HG02970 (cell line): ENCODE results near the gene VSIR.

Experiments
- ATAC-seq: cut with Tn5 transposase; IDR thresholded peaks from one replicate; pipeline ENCODE4 v1.9.1; 2021; ENCODE audit warnings: mild to moderate bottlenecking, moderate library complexity, moderate number of reproducible peaks; ENCODE audit not compliant: unreplicated experiment, low FRiP score

VSIR gene

DNA sequence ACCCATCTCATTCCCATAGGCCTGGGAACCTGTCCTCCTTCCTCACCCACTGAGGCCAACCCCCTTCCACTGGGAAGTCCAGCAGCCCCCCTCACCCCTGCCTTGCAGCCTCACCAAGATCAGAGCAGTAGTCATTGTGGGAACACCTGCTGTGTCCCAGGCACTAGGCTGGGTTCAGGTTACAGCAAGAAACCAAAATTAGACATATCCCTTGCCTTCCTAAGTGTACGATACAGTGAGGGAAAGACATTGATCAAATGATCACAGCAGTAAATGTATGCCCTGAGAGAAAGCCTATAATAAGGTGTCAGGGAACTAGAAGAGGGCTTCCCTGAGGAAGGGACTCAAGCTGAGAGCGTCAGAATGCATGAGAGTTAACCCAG lies 36.8 kb downstream of the VSIR start:
- ATAC-seq = no peak

DNA sequence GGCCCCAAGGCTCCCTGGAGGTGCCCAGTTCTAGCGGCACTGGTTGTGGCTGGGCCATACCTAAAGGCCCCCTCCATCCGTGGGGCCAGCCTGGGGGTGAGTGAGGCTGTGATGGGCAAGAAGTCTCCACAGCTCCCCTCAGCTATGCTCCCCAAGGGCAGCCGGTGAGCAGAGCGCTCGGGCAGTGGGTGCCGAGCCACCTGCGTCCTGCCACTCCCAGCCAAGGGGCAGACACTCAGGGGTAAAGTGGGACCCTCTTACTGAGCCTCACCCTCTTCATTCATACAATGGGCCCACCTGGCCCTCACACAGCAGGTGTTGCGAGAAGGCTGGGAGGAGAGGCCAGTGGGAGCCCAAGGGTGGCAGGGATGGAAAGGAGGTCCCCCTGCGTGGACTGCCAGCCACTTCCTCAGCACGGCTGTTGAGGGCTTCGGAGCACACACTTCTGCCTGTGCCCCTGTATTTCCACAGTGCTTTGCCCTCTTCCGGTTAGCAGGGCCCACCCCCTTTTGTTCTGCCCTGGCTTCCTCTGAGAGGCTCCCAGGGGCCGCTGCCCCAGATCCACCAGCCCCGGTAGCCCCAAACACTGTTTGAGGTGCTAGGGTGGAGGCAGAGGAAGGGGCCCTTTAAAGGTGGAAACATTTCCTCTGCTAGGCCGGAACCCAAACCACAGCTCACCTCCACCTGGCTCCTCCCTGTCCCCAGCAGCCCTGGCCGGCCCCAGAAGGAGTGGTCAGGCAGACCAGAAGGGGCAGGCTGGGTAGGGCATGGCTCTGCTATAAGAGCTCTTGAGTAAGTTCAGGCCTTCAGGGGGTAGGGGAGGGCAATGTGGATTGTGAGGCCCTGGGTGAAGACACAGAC lies 37.4 kb downstream of the VSIR start:
- ATAC-seq = no peak

DNA sequence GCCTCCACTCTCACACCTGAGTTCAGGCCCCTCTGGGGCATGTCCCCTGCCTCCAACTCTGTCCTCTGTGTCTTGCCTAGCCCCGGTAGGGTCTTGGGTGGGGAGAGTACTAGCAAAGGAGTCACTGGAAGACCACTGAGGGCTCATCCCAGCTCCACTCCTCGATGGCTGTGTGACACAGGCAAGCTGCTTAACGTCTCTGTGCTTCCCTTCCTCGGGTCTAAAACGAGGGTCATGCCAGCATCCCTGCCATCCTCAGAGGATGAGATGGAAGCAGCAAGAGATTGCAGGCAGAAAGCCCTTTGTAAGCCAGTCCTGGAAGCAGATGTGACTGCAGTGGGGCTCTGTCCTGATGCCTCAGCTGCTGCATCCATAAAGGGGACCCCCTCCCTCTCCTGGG lies 38.5 kb downstream of the VSIR start:
- ATAC-seq = no peak

DNA sequence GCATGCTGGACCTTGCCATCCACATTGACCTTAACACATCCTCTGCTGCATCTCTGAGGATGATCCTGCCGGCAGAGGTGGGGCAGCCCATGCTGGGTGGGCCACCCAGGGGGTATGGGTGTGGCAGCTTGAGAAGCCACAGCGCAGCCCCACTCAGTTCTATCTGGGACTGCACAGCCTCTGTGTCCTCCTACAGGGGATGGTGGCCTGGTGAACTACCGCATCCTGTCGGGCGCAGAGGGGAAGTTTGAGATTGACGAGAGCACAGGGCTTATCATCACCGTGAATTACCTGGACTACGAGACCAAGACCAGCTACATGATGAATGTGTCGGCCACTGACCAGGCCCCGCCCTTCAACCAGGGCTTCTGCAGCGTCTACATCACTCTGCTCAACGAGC lies 41.5 kb downstream of the VSIR start:
- ATAC-seq = no peak

DNA sequence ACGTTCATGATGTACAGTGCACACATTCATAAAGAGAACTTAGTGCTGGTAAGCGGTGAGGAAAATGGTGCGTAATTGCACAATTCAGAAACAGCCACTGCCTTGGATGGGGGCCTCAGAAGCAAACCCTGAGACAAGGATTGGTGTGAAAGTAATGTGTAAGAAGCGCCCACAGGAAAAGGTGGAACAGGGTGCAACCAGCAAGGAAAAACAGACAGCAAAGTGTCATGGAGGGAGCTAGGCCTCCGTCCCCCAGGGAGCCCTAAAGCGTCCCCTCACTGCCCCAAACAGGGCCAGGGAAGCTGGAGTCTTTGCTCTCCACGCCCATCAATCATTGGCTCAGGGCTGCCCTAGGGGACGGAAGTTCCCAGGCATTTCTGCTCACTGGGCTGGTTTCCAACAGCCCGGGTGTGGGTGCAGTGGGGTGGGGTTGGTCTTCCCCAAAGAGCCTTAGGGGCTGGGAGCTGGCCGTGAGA lies 44.1 kb downstream of the VSIR start:
- no peak for ATAC-seq

DNA sequence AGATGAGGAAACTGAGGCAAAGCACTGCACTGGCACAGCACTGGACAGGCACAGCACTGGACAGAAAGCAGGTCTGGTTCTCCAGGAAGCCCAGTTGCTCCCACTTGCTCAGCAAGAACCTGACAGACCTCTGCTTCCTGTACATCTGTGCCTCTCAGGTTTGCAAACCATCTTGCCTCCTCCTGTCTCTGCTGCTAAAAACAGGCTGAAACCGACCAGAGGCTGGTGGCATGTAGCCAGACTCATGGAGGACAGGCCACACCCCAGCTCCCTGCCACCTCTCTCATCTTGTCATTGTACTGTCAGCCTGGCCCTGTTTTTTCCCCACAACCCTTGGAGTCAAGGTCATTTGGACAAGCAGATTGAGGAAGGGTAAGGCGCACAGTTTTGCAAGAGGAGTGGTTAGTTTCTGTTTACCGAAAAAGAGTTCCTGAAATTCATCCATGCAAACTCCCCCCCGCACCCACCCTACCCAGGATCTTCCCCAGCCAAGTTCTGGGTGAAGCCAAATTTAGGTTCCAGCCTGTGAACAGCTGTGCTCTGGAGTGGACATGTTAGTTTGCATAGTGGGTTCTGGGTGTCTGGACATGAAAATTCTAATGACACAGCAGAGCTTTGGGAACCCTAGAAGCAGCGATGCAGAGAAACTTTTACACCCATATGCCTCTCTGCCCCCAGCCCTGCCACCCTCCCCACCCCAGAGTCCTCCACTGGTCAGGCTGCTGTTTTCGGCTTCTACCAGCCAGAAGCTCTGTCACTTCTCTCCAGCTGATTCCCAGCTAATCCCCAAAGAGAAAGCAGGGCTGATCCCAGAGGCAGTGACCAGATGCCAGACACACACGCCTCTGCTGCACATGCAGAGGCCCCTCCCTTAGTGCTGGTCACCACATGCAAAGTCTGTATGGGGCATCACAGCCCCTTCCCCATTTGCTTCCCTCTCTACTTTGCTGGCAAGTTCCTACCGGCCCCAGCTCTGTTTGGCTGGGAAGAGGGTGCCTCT lies 45.3 kb downstream of the VSIR start:
- peak; percentile 48 for ATAC-seq

DNA sequence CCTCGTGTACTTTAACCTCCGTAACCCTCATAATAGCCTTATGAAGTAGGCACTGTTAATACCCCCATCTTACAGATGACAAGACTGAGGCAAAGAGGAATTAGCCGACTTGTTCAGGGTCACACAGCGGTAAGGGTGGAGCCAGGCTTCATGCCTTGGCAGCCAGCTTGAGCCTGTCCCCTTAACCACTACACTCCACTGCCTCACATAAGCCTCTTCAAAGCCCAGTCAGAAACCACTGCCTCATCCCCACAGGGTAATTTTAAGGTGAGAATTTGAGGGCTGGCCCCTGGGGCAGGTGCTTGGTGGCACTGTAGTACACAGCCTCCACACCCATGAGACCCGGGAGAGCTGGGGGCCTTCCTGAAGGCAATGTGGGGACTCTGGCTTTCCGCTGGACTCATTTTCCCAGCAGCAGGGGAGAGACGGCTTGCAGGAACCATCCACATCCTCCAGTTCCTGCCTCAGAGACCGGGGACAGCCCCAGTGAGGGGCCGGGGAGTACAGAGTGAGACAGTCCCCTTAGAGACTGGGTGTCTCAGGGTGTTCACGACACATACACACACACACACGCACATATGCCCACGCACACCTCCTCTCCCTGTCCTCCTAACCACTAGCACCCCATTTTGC lies 46.1 kb downstream of the VSIR start:
- peak; percentile 27 for ATAC-seq

DNA sequence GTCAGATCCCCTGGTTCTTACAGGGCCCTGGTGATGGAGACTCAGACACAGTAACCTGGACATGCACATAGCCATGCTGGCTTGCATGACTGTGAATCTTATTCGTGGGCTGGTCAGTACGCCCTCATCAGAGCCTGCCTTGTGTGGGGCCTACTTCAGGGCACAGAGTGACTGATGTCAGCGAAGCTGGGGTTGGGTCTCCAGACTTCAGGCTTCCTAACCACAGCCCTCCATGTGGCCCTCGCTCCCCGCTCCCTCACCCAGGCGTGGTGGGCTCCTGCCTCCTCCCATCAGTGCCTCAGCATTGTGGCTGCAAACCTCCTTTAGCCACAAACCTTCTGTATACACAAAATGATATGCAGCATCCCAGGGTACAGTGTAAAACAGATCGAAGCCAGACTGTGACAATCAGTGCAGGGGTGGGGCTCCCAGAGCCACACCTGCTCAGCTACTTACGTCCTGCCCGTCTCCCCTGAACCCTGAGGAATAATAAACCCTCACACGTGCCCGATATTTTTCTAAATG lies 46.7 kb downstream of the VSIR start:
- no peak for ATAC-seq

DNA sequence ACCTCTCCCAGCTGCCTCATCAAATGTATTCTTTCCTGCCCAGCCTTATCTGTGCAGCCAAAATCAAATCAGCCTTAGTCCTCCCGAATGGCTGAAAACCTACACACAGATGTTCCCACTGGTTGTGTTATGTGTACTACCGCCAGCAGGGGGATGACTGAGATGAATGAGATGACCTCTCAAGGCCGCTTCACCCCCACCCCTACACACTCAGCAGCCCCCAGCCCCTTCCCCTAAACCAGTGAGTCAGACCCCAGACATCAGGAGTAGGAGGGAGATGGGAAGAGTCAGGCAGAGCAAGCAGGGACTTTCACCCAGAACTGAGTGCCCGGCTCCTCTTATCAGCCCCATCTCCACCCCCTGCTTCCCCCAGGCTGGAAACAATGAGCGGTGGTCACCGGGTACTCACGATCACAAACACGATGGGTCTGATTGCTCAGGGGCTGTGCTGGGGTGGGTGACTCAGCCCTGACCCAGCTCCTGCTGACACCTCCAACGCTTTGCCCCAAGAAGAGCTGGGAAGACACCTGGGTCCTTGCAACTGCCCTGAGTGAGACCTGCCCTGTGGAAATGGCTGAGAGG lies 47.2 kb downstream of the VSIR start:
- ATAC-seq = no peak

DNA sequence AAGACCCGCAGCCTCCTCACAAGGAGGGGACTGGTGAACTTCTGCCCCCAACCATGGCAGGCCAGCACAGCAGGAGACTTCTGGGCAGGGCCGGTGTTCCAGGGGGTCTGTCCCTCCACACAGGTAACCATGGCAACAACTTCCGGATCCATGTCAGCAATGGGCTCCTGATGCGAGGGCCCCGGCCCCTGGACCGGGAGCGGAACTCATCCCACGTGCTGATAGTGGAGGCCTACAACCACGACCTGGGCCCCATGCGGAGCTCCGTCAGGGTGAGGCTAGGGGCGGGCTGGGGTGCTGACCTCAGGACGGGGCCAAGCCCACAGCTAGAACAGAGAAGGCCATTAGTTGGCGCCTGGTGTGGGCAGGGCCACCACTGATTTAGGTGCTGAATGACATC lies 48.1 kb downstream of the VSIR start:
- ATAC-seq = no peak

DNA sequence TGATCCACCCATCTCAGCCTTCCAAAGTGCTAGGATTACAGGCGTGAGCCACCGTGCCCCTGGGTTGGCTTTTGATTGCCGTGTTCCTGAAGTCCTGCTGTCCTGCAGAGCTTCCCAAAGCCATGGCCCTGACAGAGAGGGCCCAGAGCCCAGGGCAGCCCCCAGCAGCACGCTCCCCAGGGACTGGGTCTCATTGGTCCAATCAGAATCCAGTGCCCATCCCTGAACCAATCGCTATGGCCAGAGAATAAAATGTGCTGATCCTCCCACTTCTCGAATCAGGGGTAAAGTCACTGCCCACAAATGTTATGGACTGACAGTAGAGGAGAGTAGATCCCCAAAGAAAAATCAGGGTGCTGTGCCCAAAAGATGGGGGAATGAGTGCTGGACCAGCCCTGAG lies 48.8 kb downstream of the VSIR start:
- no peak for ATAC-seq

DNA sequence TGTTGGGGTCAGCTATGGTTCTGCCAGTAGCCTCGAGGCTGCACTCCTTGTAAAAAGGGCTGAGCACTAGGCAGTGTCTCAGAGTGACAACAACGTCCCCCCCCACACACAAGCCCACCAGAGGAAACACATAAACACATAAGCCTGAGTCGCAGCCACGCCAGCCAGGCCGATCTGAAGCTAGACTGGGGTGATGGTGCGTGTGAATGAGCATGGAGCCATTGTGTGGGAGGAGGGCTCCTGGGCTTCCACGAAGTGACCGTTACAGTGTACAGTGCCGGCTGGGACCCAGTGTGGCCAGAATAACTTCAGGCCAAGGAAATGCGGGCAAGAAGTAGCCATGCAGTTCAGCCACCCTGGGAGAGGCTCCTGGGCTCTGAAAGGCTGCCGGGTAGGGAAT lies 50.0 kb downstream of the VSIR start:
- ATAC-seq = no peak

DNA sequence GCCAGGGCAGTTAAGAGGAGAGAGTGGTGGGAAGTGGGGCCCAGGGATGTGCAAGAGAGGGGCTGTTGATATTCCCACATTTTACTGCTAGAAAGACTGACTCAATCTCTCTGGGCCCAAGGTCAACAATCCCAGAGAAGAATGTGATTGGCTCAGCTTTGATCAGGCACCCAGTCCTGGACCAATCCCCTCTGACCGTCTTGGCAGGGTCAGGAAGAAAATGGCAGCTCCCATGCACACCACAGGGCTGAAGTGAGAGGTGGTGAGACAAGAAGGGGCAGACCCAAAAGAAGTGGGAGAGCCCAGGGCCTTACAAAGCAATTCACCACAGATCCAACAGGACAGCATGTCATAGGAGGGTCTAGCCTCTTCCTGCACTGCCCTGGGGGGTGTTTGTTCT lies 50.5 kb downstream of the VSIR start:
- ATAC-seq = no peak

DNA sequence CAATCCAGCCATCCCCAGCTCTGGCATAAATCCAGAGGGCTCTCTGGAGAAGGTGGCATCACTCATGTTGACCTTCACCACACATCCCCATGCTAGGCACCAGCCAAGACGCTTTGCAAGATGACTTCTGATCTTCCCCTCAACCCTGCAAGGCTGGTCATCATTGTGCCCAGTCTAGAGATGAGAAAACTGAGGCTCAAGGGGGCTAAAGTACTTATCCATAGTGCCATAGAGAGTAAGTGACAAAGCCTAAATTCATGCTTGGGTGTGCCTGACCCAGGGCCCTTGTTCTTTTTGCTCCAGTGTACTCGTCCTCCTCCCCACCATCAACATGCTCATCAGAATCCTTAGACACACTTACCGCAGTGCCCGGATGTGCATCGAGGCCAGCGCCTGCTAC lies 52.0 kb downstream of the VSIR start:
- ATAC-seq = no peak

DNA sequence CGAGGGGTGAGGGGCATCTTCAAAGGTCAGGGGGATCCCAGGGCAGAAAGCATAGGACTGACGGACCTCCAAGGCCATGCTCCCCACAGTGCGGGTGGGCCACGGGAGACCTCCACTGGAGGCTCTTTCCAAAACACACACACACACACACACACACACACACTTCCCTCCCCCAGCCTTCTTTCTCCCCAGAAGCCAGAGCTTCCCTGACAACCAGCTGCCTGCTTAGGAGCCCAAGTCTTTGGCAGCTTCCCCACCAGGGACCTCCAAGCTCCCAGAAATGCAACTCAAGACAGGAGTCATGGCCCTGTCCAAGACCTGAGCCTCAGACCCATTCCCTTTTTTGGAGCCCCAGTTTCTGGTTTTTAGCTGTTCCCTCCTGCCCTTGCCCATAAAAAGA lies 53.0 kb downstream of the VSIR start:
- no peak for ATAC-seq

DNA sequence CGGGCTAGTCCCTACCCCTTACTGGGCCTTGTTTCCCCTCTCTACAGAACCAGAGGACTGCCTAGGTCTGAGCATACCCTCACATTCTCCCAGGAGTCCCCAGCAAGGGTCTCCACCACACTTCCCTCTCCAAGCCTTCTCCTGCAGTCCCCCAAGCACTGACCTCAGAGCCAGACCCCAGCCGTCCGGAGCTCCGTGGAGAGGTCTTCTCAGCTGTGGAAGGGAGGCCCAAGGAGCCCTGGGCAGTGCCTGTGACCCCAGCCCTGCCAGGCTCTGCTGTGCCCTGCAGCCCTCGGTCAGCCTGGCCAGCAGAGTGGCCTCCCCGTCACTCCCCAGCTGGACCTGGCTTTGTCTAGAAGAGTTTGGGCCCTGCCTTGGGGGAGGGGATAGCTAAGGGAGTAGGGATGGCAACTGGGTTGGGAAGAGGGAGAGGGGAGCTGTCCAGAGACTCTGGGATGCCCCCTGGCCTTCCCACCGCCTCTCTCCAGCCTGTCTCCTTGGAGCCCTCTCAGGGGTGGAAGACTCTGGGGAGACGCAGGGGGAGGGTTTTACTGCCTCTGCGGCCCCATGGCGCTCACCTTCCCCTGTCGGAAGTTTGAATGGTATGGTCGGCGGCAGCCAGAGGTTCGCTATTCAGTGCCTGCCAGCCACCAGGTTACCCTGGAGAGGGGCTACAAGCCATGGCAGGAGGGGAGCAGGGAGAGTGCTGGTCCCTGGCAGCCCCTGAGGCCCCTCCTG lies 53.7 kb downstream of the VSIR start, which contains the start of gene C10orf105:
TSS of gene C10orf105 (minus strand) at position 315 of the 738 bp plus-strand sequence. CDS start 3,441 bp downstream, outside the sequence.
- no peak for ATAC-seq

DNA sequence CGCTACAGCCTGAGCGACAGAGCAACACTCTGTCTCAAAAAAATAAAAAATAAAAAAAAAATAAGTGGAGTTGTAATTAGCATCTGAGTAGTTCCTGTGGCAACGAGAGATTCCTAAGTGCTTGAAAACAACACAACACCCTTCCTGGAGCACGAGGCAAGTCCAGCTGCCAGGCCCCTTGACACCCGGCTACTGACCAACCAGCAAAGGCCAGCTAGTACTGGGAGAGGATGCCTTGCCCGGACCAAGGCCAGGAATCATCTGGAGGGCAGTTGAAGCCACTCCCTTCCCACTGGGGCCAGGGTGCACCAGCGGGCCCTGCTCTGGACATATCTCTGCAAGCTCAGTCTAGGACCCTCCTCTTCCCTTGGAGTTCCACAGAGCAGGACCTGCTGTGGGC lies 54.3 kb downstream of the VSIR start:
- ATAC-seq = no peak

DNA sequence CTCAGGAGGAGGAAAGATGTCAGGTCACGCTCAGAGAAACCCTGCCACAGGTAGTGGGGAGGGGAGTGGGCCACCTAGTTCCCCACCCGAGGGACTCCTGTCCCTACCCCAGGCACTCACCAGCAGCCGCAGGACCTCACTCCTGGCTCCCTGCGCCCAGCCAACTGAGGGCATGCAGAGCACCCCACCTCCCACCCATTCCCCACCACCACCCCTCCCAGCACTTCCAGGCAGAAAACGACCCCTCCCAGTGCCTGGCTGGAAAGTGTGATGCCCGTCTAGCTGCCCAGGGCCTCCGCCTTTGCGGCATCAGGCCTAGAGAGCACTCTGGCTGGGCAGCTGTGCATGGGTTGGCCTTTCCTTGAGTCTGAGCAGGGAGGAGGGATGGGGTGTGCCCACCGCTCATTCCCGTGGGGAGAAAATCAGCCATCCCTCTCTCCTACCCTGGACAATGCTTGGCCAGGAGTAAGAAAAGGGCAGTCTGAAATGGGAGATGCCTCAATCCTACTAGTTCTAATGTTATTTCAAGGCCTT lies 55.1 kb downstream of the VSIR start:
- no peak for ATAC-seq

DNA sequence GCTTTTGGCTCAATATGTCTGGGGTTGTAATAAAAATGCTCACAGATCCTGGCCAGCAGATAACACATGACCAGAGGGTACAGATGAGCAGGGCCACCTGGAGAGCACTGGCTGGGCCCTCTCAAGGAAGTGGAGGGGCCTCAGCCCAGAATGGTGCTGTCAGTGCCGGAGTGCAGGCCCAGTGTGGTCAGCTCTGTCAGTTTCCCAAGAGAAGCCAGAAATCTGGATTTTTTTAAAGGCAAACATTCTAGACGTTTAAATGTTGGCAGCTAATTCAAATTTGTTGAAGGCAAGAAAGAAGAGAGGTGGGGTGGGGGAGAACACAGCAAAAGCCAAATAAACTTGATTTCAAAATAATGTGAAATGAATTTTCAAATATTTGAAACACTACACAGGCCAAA lies 55.8 kb downstream of the VSIR start:
- no peak for ATAC-seq
